CD8-positive, alpha-beta memory T cell (primary cell): ENCODE results near the gene CFAP99. TPM values are rescaled to one million over a fixed set of nuclear protein-coding genes. Genes with fewer than 3 reads are reported as not detected.

Experiments used
- CTCF ChIA-PET: fragments of 350-600 bp; sonication (Branson Sonifier 250); formaldehyde crosslinking; loops from one replicate; lab custom pipeline; 2021; ENCODE audit warnings: antibody characterized with exemption; lab: Charles Lee
- POLR2A ChIA-PET: fragments of 350-600 bp; sonication (Branson Sonifier 250); formaldehyde crosslinking; loops from one replicate; lab custom pipeline; 2021; ENCODE audit warnings: antibody characterized with exemption; lab: Charles Lee
- DNase-seq, 5 donors: peaks; one replicate each; pipeline versions ENCODE4 v3.0.0 to v3.0.0-alpha.2; 2020 to 2022; ENCODE audit warnings: mixed read lengths in 1 of 5
- H3K27ac ChIP-seq: one replicate; pipeline ENCODE4 v1.7.0; 2013; ENCODE audit warnings: low read depth, mild to moderate bottlenecking, low read length, moderate library complexity
- H3K27me3 ChIP-seq: 2 replicates; pipeline ENCODE4 v1.7.0; 2013; ENCODE audit warnings: low read length, mild to moderate bottlenecking; ENCODE audit not compliant: insufficient read depth, poor library complexity, severe bottlenecking
- H3K36me3 ChIP-seq: 2 replicates; pipeline ENCODE4 v1.7.0; 2013; ENCODE audit warnings: mild to moderate bottlenecking, low read length, moderate library complexity; ENCODE audit not compliant: insufficient read depth
- H3K4me1 ChIP-seq: 2 replicates; pipeline ENCODE4 v1.7.0; 2013; ENCODE audit warnings: mild to moderate bottlenecking, low read length, moderate library complexity; ENCODE audit not compliant: insufficient read depth
- H3K4me3 ChIP-seq: 2 replicates; pipeline ENCODE4 v1.7.0; 2013; ENCODE audit warnings: mild to moderate bottlenecking, low read length
- H3K9me3 ChIP-seq: 2 replicates; pipeline ENCODE4 v1.7.0; 2013; ENCODE audit warnings: mild to moderate bottlenecking, low read length
- H3K27ac Mint-ChIP-seq, 8 donors: one replicate each; pipeline ENCODE4 v1.8.0; 2020 to 2021; ENCODE audit warnings: mixed read lengths in 8 of 8, mild to moderate bottlenecking in 6 of 8, inconsistent platforms in 3 of 8, moderate library complexity in 3 of 8
- H3K27me3 Mint-ChIP-seq, 2 donors: one replicate each; pipeline ENCODE4 v1.8.0; 2020 to 2021; ENCODE audit warnings: mixed read lengths in 2 of 2, mild to moderate bottlenecking in 1 of 2, moderate library complexity in 1 of 2
- H3K36me3 Mint-ChIP-seq, 3 donors: one replicate each; pipeline ENCODE4 v1.8.0; 2020 to 2021; ENCODE audit warnings: mixed read lengths in 3 of 3, inconsistent platforms in 1 of 3, mild to moderate bottlenecking in 1 of 3
- H3K4me1 Mint-ChIP-seq, 3 donors: one replicate each; pipeline ENCODE4 v1.8.0; 2020 to 2021; ENCODE audit warnings: mixed read lengths in 3 of 3, inconsistent platforms in 1 of 3, mild to moderate bottlenecking in 1 of 3
- H3K4me3 Mint-ChIP-seq, 7 donors: one replicate each; pipeline ENCODE4 v1.8.0; 2020 to 2021; ENCODE audit warnings: mixed read lengths in 7 of 7, mild to moderate bottlenecking in 6 of 7, moderate library complexity in 4 of 7, inconsistent platforms in 2 of 7
- H3K9me3 Mint-ChIP-seq, 5 donors: one replicate each; pipeline ENCODE4 v1.8.0; 2020 to 2022; ENCODE audit warnings: mixed read lengths in 5 of 5, mild to moderate bottlenecking in 3 of 5, moderate library complexity in 2 of 5, inconsistent platforms in 1 of 5
- polyA plus RNA-seq: library from polyadenylated mRNA; unstranded; fragments of 300-500 nt; fragmentation: Illumina TruSeq; gene quantifications from one replicate; pipeline ENCODE4 v1.2.3, GENCODE V29; 2021
- total RNA-seq, 2 experiments: library from RNA; stranded (reverse); gene quantifications; one replicate each; pipeline ENCODE4 v1.2.3, GENCODE V29; 2021

The CFAP99 gene
- total RNA-seq = under 1 TPM in 1 of 2 experiments, not detected in 1; 0.07 TPM
- not detected for polyA plus RNA-seq

DNA sequence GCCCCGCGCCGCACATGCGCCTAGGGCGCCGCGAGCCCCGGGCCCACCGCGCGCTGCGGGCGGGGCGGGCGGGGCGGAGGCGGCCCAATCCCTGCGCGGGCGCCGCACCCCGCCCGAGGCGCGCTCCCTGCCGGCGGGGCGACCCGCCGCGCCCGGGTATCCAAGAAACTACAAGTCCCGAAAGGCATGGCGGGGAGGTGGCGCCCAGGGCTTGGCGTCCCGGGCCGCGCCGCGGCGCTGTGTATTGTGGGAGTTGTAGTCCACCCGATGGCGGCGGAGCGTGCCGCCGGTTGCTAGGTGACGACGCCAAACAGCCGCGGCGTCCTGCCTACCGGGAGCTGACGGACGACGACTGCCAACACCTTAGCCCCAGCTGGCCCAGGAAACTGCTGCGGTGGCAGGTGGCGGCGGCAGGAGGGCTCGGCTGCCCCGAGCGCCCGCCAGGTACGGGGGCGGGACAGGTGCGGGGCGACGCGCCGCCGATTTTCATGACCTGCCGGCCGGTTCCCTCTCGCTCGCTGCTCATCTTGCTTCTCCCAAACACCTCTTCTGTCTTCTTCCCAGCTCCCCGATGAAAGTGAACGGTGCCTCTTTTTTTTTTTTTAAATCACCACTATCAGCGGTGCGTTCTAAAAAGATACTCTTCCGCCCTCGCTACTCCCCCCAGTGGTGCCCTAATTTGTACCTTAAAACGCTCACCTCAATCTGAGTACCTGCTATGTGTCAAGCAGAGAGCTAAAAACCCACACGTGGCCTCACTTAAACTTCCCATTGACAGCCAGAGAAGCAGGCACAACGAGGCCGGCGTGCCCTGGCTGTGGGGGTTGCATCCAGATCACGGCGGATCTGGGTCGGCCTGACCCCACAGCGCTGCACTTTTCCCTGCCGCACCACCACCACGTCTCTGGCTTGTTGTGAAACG lies at the start of gene CFAP99:
Gene CFAP99 (plus strand): TSS at position 306 of the 922 bp plus-strand sequence.
- Mint-ChIP-seq H3K36me3 (peaks cover 0 to 3% (median 0%) of the 10 kb centered on the region in 3 donors), H3K27me3 (peaks cover 4 to 12% of the 10 kb centered on the region in 2 donors), H3K9me3 (no peaks in the 10 kb centered on the region), H3K4me3 (peak within 1 kb of the TSS; percentile 89 to 97 (median 90)), H3K4me1 (peaks cover 37 to 50% (median 45%) of the 10 kb centered on the region in 3 donors), H3K27ac (peak within 1 kb of the TSS; percentile 87 to 100 (median 97))
- no peaks in the 10 kb centered on the region for H3K36me3 ChIP-seq
- no peaks in the 10 kb centered on the region for H3K9me3 ChIP-seq
- CTCF ChIA-PET = interaction anchor here (0.6 to 1.7 kb wide), 22 partner anchors 13 to 199 kb away, joined by 3 to 9 read pairs (median 4); partner anchors contain the start of genes FAM193A, HAUS3, MXD4 and POLN
- peak; percentile 91 to 99 (median 98) for DNase-seq
- H3K27ac ChIP-seq = peak within 1 kb of the TSS; percentile 85
- H3K27me3 ChIP-seq = peaks cover 8% of the 10 kb centered on the region
- peaks cover 32% of the 10 kb centered on the region for H3K4me1 ChIP-seq
- POLR2A ChIA-PET = interaction anchor here (0.5 to 1.6 kb wide), 7 partner anchors 15 to 199 kb away, joined by 3 to 10 read pairs (median 4); partner anchors contain the start of genes FAM193A, HAUS3, MXD4 and POLN
- H3K4me3 ChIP-seq = peak within 1 kb of the TSS; percentile 55

- Mint-ChIP-seq H3K27ac (peak overlapping the region in 1 of 8 donors; percentile 74), H3K4me1 (peaks cover 0 to 3% (median 0%) of the 10 kb centered on the region in 3 donors), H3K4me3 (no peak overlapping the region), H3K36me3 (peaks cover 3 to 21% (median 13%) of the 10 kb centered on the region in 3 donors), H3K9me3 (peaks cover 0 to 2% (median 0%) of the 10 kb centered on the region in 5 donors), H3K27me3 (no peaks in the 10 kb centered on the region)
- Histone ChIP-seq H3K4me1 (no peaks in the 10 kb centered on the region), H3K36me3 (no peaks in the 10 kb centered on the region), H3K27ac (no peak overlapping the region), H3K4me3 (no peak overlapping the region), H3K9me3 (no peaks in the 10 kb centered on the region), H3K27me3 (no peaks in the 10 kb centered on the region)
- peak in 1 of 5 donors; percentile 43 for DNase-seq
- POLR2A ChIA-PET = no interaction called here
- CTCF ChIA-PET = no interaction called here
Observed at GRCh38 chr4:2370597-2371320, 48.0 kb upstream of the CFAP99 start.

DNA sequence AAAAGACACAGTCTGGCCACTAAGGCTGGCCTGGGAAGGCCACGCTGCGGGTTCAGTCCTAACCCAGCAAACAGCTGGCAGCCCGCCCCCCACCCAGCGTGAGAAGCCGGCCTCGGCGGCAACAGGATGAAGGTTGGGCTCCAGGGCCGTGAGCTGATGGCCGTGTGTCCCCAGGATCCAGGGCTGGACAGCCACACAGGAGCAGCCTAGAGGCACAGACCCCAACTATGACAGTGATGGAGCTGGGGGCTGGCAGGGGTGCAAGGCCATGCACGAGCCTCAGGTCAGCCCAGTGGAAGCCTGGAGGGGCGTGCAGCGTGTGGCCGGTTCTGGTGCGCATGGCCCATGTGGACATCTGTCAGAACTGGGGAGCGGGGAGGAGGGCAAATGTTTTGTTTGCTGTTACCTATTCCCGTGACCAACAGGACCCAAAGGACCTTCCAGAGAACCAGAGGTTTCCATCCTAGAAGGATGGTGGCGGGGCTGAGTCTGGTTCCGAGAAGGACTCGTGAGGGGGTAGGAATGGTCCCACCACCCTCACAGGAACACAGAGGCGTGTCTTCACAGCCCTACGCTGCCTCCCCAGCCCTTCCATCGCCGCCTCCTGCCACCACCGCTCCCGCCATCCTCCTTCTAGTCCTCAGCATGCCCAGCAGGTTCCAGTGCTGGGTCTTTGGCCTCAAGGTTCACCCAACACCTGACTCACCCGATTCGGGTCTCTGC lies 46.8 kb upstream of the CFAP99 start:
- H3K4me1 ChIP-seq = no peaks in the 10 kb centered on the region
- no peak overlapping the region for H3K4me3 Mint-ChIP-seq
- H3K27ac Mint-ChIP-seq = peak overlapping the region in 1 of 8 donors; percentile 69
- no peak overlapping the region for H3K27ac ChIP-seq
- no peaks in the 10 kb centered on the region for H3K27me3 ChIP-seq
- H3K4me3 ChIP-seq = no peak overlapping the region
- H3K36me3 Mint-ChIP-seq = peaks cover 3 to 21% (median 13%) of the 10 kb centered on the region in 3 donors
- ChIA-PET CTCF (no interaction called here), POLR2A (no interaction called here)
- H3K4me1 Mint-ChIP-seq = peaks cover 0 to 3% (median 0%) of the 10 kb centered on the region in 3 donors
- H3K9me3 ChIP-seq = no peaks in the 10 kb centered on the region
- H3K36me3 ChIP-seq = no peaks in the 10 kb centered on the region
- peaks cover 0 to 2% (median 0%) of the 10 kb centered on the region in 5 donors for H3K9me3 Mint-ChIP-seq
- no peaks in the 10 kb centered on the region for H3K27me3 Mint-ChIP-seq
- peak in 1 of 5 donors; percentile 41 for DNase-seq

DNA sequence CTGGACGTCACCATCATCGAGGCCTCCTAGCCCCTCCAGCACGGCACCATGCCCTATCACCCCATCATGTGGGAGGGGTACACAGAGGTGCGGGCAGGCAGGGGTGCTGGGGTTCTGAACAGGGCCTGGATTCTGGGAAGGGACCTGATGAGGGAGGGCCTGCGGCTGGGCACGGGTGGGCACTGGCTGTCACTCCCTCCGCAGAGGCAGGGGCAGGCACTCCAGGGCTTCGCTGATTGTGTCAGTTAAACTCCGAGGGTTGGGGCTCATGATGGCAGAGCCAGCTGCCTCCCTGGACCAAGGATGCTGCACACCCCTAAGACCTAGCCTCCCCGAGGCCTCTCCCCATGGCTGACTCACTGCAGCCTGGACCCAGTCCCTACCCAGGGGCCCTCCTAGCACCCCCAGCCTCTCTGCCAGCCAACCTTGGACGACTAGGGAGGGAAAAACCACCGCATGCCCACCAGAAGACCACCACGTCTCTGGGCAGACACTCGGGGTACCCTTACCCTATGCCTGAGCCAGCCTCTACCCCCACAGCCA lies 46.2 kb upstream of the CFAP99 start:
- peaks cover 0 to 2% (median 0%) of the 10 kb centered on the region in 5 donors for H3K9me3 Mint-ChIP-seq

GRCh38 chr4:2373532-2373931 lies 45.2 kb upstream of the CFAP99 start:
- Mint-ChIP-seq H3K9me3 (peaks cover 0 to 2% (median 0%) of the 10 kb centered on the region in 5 donors), H3K4me3 (no peak overlapping the region), H3K36me3 (peaks cover 3 to 21% (median 15%) of the 10 kb centered on the region in 3 donors), H3K27me3 (no peaks in the 10 kb centered on the region), H3K27ac (peak overlapping the region in 2 of 8 donors; percentile 30 to 34), H3K4me1 (peaks cover 4 to 10% (median 5%) of the 10 kb centered on the region in 3 donors)
- Histone ChIP-seq H3K9me3 (no peaks in the 10 kb centered on the region), H3K4me3 (no peak overlapping the region), H3K27me3 (no peaks in the 10 kb centered on the region), H3K4me1 (peaks cover 3% of the 10 kb centered on the region), H3K27ac (no peak overlapping the region), H3K36me3 (no peaks in the 10 kb centered on the region)
- CTCF ChIA-PET = no interaction called here
- POLR2A ChIA-PET = no interaction called here
- DNase-seq = no peak

More for the DNA sequence above, 46.2 kb upstream of the CFAP99 start:
- H3K36me3 Mint-ChIP-seq = peaks cover 3 to 21% (median 13%) of the 10 kb centered on the region in 3 donors
- no peaks in the 10 kb centered on the region for H3K27me3 Mint-ChIP-seq
- CTCF ChIA-PET = no interaction called here
- Histone ChIP-seq H3K9me3 (no peaks in the 10 kb centered on the region), H3K27ac (no peak overlapping the region), H3K27me3 (no peaks in the 10 kb centered on the region), H3K36me3 (no peaks in the 10 kb centered on the region), H3K4me3 (no peak overlapping the region), H3K4me1 (no peaks in the 10 kb centered on the region)
- H3K27ac Mint-ChIP-seq = no peak overlapping the region
- no peak overlapping the region for H3K4me3 Mint-ChIP-seq
- peak in 1 of 5 donors; percentile 31 for DNase-seq
- POLR2A ChIA-PET = no interaction called here
- peaks cover 2 to 7% (median 4%) of the 10 kb centered on the region in 3 donors for H3K4me1 Mint-ChIP-seq

GRCh38 chr4:2375427-2375826 lies 43.3 kb upstream of the CFAP99 start:
- Histone ChIP-seq H3K9me3 (no peaks in the 10 kb centered on the region), H3K36me3 (no peaks in the 10 kb centered on the region), H3K27me3 (no peaks in the 10 kb centered on the region), H3K27ac (peak overlapping the region; percentile 4), H3K4me1 (peaks cover 4% of the 10 kb centered on the region), H3K4me3 (no peak overlapping the region)
- Mint-ChIP-seq H3K27me3 (no peaks in the 10 kb centered on the region), H3K36me3 (peaks cover 3 to 16% (median 12%) of the 10 kb centered on the region in 3 donors), H3K4me3 (no peak overlapping the region), H3K4me1 (peaks cover 4 to 11% (median 7%) of the 10 kb centered on the region in 3 donors), H3K27ac (peak overlapping the region in 3 of 8 donors; percentile 13 to 82 (median 32)), H3K9me3 (no peaks in the 10 kb centered on the region)
- no peak for DNase-seq
- ChIA-PET POLR2A (no interaction called here), CTCF (no interaction called here)

GRCh38 chr4:2377241-2377640 lies 41.5 kb upstream of the CFAP99 start:
- ChIA-PET POLR2A (interaction anchor here (0.6 kb wide), 1 partner anchor 36 kb away, joined by 3 read pairs; no protein-coding TSS in a partner anchor), CTCF (interaction anchor here (0.9 kb wide), 1 partner anchor 10 kb away, joined by 3 read pairs; no protein-coding TSS in a partner anchor)
- Histone ChIP-seq H3K36me3 (no peaks in the 10 kb centered on the region), H3K4me3 (no peak overlapping the region), H3K4me1 (peaks cover 4% of the 10 kb centered on the region), H3K9me3 (no peaks in the 10 kb centered on the region), H3K27me3 (no peaks in the 10 kb centered on the region), H3K27ac (peak overlapping the region; percentile 38)
- DNase-seq = no peak
- Mint-ChIP-seq H3K27ac (peak overlapping the region in 2 of 8 donors; percentile 47 to 80), H3K4me1 (peaks cover 5 to 15% (median 11%) of the 10 kb centered on the region in 3 donors), H3K27me3 (no peaks in the 10 kb centered on the region), H3K36me3 (peaks cover 8 to 9% (median 9%) of the 10 kb centered on the region in 3 donors), H3K4me3 (no peak overlapping the region), H3K9me3 (no peaks in the 10 kb centered on the region)
